GM21515 (cell line): ENCODE measurements around the gene LIPE.

Experiments used
- ATAC-seq: cut with Tn5 transposase; IDR thresholded peaks from one replicate; pipeline ENCODE4 v1.9.1; 2021; ENCODE audit not compliant: unreplicated experiment

The LIPE gene

DNA sequence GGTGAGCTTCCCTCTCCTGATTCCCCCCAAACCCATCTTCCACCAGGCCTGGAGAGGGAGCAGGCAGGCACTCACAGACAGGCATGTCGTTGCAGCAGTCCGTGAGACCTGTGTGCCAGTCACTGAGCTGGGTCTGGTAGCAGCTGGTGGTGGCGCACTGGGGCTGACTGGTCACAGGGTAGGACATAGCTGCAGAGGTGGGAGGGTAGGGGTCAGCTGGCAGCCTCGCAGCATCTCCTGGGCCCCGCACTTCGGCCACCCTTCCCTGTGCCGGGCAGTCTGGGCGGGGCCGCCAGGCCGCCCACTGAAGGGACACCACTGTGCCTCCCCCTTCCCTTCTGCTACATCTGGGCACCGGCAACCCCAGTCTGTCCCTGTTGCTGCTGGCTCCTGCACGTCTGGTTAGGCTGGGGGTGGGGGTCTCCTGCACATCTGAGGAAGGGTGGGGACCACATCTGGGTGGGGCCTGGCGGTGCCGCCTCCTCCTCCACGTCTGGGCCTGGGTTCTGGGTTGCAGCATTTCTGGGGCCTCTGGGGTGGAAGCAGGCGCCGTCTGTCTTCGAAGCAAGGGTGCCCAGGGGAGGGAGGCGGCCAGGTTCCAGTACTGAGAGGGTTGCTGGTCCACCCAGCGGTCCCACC lies 38.2 kb downstream of the LIPE start:
- ATAC-seq = no peak

DNA sequence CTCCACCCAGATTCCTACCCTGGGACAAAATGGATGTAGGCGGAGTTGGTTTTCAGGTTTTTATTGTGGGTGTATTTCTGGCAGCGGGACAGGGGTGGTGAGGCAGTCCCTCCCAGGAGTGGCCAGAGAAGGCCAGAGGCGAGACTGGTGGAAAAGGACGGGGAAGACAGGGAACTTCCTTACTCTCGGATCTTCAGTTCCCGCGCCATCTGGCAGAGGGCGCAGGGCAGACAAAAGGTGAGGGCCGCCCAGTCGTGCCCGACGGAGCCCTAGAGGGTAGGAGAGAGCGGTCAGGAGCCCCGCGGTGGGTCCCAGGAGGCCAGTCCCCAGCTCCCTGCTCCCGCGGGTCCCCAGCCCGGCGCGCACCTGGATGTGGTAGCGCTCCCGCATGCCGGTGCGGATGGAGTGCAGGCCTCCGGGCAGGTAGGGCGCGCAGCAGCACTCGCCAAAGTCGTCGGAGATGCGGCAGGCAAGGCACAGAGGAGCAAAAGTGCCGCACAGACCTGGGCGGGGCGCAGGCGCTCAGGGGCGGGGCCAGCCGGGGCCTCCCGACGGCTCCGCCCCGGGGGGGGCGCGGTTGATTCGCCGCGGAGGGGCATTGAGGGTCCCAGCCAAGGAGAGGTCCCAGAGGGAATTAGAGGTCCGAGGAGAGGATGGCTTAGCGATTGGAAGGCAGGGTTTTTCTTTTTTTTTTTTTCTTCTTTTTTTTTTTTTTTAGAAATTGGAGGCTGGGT lies 40.0 kb downstream of the LIPE start:
- ATAC-seq = no peak

DNA sequence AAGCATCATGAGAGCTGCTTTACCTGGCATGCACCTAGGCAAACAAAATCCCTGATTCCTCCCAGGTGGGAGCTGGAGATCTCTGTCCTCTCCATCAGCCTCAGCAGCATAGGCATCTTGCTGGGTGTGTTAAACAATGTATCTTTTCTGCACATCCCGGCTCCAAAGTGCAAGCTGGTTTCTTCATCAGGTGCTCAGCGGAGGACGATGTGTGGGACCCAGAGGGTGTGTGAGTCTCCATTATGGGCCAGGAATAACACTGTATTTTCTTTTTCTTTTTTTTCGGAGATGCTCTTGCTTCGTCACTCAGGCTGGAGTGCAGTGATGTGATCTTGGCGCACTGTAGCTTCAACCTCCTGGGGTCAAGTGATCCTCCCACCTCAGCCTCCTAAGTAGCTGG lies 47.0 kb downstream of the LIPE start:
- no peak for ATAC-seq

DNA sequence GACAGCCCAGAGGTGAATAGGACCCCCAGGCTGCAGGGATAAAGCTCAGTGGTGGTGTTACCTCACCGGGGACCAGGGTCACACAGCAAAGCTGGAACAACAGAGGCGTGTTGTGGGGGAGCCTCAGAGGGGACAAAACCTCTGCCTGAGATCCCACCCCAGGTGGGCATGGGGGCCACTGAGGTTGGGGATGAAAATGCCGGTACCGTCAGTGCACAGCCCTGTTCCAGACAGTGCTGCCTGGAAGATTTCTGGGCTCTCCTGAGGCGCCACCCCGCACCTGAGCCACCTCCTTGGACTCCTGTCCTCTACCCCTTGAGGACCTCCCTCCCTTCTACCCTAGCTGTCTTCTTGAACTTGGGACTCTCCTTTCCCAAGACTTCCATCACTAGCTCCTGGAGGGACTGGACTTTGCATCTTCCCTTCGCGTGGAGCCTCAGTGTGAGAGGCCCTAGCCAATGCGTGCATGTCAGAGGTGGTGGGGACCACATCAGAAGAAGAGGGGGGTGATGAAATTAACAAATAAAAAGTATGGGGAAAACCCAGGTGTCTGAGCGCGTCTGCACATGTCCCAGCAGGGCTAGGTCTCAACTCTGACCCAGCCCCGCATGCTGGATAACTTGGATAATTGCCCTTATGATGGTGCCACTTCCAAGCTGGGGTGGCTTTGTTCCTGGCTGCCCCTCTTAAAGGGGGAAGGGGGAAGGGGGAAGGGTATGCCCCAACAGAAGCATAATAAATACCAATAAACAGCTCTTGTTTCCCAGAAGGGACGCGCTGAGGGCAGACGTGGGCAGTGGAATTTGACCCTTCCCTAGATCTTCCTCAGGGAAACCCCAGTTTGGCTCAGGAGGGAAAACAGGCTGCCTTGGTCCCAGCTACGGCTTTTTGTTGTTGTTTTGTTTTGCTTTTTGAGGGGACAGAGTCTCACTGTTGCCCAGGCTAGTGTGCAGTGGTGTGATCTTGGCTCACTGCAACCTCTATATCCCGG lies 48.7 kb downstream of the LIPE start:
- ATAC-seq = no peak

DNA sequence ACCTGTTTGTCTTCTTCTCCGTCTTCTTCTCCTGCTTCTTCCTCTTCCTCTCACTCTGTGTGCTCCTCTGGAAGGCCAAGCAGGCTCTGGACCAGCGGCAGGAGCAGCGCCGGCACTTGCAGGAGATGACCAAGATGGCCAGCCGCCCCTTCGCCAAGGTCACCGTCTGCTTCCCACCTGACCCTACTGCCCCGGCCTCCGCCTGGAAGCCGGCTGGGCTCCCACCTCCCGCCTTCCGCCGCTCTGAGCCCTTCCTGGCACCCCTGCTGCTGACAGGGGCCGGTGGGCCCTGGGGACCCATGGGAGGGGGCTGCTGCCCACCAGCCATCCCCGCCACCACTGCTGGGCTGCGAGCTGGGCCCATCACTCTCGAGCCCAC lies 51.0 kb downstream of the LIPE start:
- ATAC-seq = no peak

DNA sequence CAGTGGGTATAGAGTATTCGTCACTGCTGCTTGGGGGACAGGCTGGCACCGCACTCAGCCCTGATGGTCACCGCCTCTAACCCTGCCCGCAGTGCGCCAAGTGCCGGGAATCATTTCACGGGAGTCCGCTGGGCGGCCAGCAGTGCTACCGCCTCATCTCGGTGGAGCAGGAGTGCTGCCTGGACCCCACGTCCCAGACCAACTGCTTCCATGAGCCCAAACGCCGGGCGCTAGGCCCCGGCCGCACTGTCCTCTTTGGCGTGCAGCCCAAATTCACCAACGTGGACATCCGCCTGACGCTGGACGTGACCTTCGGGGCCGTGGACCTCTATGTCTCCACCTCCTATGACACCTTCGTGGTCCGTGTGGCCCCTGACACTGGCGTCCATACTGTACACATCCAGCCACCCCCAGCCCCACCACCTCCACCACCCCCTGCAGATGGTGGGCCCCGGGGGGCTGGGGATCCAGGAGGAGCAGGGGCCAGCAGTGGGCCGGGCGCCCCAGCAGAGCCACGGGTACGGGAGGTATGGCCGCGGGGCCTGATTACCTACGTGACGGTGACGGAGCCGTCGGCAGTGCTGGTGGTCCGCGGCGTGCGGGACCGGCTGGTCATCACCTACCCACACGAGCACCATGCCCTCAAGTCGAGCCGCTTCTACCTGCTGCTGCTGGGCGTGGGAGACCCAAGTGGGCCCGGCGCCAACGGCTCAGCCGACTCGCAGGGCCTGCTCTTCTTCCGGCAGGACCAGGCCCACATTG lies 51.6 kb downstream of the LIPE start:
- ATAC-seq = no peak

DNA sequence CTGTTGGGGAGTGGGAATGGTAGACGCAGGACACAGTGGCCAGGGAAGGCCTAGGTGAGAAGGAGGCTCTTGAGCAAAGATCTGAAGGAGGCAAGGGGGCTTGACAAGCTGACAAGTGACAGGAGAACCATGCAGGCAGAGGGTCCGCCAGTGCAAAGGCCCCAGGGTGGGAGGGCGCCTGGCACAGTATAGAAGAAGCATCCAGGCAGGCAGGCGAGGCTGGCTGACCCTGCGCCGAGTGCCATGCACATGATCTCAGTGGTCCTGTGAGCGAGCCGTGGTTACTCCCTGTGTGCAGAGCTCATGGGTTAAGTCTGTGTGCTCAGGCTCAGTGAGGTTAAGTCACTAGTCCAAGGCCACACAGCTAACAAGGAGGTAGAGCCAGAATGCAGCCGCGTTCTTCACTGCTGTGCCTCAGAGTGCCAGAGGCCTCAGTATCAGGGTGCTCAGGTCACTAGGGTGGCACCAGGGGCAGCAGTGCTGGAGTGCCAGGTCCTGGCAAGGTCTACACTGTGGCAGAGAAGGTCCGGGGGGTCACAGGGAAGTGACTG lies 52.3 kb downstream of the LIPE start:
- ATAC-seq = no peak

DNA sequence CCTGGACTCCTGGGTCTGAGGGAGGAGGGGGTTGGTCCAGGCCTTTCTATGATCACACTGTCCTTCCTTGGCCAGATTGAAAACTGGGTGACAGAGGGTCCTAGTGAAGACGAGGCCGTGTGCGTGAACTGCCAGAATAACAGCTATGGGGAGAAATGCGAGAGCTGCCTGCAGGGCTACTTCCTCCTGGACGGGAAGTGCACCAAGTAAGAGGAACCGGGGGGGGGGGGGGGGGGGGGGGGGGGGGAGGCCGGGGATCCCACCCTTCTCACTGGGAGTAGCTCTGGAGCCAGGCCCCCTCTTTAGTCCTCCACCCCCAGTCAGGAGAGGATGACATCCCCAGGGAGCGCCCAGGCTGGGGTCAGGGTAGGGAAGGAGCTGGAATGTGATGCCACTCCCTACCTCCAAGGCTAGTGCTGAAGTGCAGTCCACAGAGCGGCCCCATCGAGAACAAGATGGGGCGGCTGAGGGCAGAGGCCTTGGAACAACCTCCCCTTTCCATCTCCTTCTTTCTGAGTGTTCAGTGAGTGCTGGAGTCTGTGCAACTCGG lies 56.5 kb downstream of the LIPE start:
- ATAC-seq = no peak

DNA sequence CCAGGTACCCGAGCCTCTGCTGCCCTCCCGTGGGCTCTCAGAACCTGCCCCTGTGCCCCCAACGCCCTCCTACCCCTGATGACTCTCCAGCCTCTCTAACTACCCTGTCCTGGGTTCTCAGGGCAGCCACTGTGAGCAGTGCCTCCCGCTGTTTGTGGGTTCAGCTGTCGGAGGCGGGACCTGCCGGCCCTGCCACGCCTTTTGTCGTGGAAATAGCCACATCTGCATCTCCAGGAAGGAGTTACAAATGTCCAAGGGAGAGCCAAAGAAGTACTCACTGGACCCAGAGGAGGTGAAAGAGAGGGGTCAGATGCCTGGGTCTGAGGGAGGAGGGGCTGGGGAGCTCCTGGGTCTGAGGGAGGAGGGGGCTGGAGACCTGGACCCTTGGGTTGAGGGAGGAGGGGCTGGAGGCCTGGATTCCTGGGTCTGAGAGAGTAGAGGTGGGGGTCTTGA lies 57.1 kb downstream of the LIPE start:
- no peak for ATAC-seq

DNA sequence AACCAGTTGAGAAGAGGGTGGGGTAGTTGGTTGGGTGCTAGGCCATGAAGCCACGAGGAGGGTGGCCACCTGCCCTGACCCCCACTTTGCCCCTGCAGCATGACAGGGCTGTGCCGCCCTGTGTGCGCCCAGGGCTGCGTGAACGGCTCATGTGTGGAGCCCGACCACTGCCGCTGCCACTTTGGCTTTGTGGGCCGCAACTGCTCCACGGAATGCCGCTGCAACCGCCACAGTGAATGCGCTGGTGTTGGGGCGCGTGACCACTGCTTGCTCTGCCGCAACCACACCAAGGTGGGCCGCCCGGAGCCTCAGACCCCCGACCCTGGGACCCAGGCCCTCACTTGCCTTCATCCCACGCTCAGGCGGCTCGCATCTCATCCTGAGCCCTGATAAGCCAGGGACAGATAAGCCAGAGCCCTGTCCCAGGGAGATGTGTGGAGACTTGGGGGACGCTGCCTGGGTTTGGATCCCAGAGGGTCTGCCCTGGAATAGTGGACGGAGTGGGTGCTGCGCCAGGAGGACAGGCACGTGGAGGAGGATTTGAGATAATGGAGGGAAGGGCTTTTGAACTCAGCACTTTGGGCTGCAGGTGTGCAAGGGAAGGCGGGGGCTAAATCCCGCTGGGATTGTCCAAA lies 57.6 kb downstream of the LIPE start:
- ATAC-seq = no peak

DNA sequence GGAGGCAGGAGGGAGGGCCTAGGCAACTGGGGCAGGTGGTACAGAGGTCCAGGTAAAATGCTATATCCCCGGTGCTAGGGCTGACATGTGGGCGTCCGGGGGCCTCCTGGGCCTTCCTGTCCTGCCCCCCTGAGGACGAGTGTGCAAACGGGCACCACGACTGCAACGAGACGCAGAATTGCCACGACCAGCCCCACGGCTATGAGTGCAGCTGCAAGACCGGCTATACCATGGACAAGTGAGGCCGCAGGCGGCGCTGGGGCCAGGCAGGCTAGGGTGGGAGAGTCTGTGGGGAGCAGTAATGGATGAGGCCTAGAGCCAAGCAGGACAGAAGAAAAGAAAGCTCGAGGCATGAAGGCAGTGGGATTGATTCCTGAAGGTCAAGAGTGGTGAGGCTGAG lies 58.4 kb downstream of the LIPE start:
- ATAC-seq = no peak

DNA sequence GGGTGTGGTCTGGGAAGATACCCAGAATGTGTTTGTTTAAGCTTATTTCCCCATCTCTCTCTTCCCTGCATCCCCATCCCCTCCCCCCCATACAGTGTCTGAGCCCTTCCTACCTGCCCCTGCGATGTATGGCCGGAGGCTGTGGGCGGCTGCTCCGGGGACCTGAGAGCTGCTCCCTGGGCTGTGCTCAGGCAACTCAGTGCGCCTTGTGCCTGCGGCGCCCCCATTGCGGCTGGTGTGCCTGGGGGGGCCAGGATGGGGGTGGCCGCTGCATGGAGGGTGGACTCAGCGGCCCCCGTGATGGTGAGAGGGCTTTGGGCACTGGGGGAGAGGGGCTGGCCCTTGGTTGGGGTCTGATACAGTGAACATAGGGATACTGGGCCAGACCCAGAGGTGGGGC lies 58.8 kb downstream of the LIPE start:
- no peak for ATAC-seq

DNA sequence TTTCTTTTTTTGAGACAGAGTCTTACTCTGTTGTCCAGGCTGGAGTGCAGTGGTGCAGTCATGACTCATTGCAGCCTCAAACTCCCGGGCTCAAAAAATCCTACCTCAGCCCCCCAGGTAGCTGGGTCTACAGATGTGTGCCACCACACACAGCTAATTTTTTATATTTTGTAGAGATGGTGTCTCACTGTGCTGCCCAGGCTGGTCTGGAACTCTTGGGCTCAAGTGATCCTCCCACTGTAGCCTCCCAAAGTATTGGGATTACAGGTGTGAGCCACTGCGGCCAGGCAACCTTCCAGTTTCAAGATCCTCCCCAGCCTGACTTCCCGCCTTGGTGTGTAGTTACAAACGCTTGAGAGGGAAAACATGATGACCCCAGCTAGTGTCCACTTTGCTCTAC lies 59.3 kb downstream of the LIPE start:
- ATAC-seq = no peak

DNA sequence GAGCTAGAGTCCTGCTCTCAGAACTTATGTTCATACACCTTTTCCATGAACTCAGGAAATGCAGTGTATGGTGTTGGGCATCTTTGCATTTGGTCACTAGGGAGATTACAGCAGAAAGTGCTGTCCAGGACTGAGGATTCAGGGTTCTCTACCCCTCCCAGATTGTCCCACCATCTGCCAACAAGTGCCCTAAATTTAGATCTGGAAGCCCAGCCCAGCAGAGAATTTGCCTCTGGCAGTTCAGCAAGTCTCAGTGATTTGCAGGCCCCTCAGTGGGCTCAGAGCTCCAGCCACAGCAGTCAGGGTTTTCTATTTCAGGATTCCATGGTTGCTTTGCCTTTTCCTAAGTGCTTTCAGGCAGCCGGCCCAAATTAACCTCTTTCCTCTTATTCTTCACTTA lies 60.5 kb downstream of the LIPE start:
- ATAC-seq = no peak

DNA sequence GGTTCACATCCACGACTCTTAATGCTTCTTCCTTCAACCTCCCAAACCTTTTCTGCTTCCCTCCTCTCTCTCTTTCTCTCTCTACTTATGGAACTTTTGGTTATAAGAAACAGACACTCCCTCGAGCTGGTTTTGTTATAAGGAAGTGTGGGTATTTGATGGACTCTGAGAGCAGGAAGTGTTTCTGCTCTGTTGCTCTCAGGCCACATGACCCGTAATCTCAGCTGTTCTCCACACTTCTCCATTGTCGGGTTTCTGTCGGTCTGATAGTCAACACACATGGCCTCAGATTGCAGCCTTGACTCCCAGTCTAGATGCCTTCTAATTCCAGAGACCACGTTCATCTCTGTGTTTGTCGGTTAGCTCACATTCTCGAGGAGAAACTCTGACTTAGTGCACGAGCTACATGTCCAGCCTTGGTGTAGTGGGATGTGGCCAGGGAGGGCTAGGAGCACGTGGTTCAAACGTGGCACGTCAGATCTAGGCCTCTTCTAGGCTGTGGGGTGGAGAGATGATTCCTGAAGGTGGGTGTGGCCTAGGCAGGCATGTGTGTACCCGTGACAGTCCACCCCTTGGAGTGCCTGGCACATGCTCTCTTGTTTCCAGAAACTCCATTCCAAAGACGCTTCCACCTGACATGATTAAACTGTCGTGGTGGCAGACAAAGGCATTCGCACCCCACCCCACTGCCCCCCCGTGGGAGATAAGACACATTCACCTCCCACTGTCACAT lies 63.4 kb downstream of the LIPE start:
- no peak for ATAC-seq

DNA sequence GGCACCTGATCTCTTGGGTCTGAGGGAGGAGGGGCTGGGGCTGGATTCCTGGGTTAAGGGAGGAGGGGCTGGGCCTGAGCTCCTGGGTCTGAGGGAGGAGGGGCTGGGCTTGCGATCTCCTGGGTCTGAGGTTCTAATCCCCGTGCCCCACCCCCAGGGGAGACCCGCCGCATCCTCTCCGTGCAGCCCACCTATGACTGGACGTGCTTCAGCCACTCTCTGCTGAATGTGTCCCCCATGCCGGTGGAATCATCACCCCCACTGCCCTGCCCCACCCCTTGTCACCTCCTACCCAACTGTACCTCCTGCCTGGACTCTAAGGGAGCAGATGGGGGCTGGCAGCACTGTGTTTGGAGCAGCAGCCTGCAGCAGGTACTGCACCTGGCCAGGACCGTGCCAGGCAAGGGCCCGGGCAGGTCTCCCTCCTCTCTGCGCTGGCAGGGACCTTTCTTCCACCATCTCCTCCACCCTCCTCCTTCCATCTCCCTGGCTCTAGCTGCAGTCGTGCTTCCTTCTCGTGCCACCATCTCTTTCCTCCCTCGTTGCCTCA lies 64.2 kb downstream of the LIPE start:
- no peak for ATAC-seq

DNA sequence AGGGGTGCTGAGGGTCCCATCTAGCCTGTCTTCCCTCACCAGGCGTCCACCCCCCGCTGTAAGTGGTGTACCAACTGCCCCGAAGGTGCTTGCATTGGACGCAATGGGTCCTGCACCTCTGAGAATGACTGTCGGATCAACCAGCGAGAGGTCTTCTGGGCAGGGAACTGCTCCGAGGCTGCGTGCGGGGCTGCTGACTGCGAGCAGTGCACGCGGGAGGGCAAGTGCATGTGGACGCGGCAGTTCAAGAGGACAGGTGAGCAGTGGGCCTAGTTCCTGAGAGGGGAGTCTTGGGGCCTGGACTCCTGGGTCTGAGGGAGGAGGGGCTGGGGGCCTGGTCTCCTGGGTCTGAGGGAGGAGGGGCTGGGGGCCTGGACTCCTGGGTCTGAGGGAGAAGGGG lies 64.8 kb downstream of the LIPE start:
- no peak for ATAC-seq

DNA sequence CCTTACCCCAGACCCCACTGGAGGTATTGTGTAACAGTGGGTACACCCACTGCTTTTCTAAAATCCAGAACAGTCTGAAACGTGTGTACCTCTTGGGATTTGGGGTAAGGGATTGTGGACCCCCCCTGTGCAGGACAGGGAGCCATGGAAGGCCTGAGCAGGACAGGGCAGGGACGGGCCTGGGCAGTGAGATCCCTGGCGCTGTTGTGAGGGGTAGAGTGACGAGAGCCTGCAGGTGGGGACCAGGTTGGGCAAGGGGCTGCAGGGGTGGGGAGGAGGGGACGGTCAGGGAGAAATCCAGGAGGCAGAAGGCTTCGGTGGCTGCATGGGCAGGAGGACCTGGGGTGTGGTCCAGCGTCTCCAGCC lies 65.7 kb downstream of the LIPE start:
- ATAC-seq = no peak
